Activated CD4-positive, alpha-beta T cell treated with anti-CD3 and anti-CD28 coated beads, Interleukin-2, amount 50 U/mL, for 24 hours (primary cell): Measurements from ENCODE around the gene SCLY.

Source experiments
- DNase-seq, 2 donors: peaks; one replicate each; pipeline ENCODE4 v3.0.0-alpha.2; 2020; ENCODE audit warnings: low read depth in 1 of 2, low spot score in 1 of 2

SCLY gene

DNA sequence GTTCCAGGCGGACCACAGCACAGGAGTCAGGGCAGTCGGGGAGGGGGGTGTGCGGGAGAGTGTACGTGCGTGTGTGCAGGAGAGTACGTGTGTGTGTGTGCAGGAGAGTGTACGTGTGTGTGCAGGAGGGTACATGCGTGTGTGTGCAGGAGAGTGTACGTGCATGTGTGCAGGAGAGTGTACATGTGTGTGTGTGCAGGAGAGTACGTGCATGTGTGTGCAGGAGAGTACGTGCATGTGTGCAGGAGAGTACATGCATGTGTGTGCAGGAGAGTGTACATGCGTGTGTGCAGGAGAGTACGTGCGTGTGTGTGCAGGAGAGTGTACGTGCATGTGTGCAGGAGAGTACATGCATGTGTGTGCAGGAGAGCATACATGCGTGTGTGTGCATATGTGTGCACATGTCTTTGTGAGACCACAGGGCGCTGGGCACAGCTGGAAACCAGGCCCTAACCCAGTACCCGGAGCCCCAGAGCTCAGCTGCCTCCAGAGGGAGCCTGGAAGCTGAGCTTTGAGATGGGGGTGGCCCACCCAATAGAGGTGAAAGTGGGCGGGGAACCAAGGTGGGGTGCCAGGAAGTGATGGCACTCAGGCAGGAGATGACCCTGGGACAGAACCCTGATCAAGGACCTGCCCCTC lies 63.8 kb downstream of the SCLY start:
- DNase-seq, result no peak

GRCh38 chr2:238125127-238125885 lies 64.5 kb downstream of the SCLY start:
- DNase-seq, result no peak

DNA sequence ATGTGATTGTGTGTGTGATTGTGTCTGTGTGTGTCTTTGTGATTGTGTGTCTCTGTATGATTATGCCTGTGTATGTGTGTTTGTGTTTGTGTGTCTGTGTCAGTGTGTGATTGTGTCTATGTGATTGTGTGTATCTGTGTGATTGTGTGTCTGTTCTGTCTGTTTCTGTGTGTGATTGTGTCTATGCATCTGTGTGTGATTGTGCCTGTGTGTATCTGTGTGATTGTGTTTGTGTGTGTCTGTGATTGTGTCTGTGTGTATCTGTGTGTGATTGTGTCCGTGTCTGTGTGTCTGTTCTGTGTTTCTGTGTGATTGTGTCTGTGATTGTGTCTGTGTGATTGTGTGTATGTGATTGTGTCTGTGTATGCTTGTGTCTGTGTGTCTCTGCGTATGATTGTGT lies 65.5 kb downstream of the SCLY start:
- no peak for DNase-seq

DNA sequence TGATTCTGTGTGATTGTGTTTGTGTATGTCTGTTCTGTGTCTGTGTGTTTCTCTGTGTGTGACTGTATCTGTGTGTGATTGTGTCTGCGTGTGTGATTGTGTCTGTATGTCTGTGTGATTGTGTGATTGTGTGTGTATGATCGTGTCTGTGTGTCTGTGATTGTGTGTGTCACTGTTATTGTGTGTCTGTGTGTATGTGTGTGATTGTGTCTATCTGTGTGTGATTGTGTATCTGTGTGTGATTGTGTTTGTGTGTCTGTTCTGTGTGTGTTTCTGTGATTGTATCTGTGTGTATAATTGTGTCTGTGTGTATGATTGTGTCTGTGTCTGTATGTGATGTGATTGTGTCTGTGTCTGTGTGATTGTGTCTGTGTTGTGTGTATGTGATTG lies 66.0 kb downstream of the SCLY start:
- no peak for DNase-seq

GRCh38 chr2:238127165-238128060 lies 66.6 kb downstream of the SCLY start:
- no peak for DNase-seq

GRCh38 chr2:238128061-238128440 lies 67.2 kb downstream of the SCLY start:
- no peak for DNase-seq

- no peak for DNase-seq
Observed at GRCh38 chr2:238128534-238129001, 67.8 kb downstream of the SCLY start.

- DNase-seq, result no peak
Observed at GRCh38 chr2:238129166-238130010, 68.6 kb downstream of the SCLY start.

DNA sequence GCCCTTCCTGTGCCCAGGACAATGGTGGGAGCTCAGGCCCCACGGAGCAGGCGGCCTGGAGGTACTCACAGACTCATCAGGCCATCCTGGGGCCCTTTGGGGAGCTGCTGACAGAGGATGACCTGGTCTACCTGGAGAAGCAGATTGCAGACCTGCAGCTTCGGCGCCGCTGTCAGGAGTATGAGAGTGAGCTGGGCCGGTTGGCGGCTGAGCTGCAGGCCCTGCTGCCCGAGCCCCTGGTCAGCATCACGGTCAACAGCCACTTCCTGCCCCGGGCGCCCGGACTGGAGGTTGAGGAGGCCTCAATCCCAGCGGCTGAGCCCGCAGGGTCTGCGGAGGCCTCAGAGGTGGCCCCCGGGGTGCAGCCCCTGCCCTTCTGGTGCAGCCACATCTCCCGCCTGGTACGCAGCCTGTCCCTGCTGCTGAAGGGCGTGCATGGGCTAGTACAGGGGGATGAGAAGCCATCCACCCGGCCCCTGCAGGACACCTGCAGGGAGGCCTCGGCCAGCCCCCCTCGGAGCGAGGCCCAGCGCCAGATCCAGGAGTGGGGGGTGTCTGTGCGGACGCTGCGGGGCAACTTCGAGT lies 69.4 kb downstream of the SCLY start:
- no peak for DNase-seq

GRCh38 chr2:238130696-238131628 lies 70.2 kb downstream of the SCLY start:
- DNase-seq, result no peak

DNA sequence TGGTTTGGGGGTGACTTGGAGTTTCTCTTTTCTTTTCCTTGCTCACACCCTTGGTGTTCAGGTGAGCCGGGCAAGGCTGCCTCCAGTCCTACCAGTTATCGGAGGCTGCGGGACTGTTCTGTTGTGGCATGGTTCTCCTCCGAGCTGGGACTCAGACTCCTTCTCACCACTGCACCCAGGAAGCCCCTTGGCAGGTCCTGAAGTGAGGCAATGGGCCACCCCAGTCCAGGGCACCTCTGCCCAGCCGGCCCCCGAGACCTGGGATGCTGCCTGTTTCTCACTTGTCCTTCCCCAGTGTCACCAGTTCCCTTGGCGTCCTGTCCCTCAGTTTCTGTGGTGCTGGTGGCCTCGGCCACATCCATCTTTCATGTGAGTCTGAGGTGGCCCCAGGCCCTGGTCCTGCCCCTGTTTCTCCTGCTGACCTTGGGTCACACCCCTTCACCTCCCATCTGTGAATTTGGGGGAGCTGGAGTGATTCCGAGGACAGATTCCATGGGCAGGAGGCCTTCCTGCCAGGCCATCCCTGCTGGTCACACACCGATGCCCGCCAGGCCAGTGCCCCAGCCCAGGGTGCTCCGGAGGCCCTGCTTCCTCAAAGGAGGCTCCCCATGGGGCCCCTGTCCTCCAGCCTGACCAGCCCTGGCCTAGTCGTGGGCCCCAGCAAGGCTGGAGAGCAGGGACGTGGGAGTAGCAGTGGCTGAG lies 71.1 kb downstream of the SCLY start:
- DNase-seq, result no peak

- no peak for DNase-seq
Observed at GRCh38 chr2:238132463-238133450, 72.0 kb downstream of the SCLY start.

GRCh38 chr2:238133499-238134392 lies 72.9 kb downstream of the SCLY start:
- no peak for DNase-seq

- no peak for DNase-seq
Observed at GRCh38 chr2:238134393-238134785, 73.6 kb downstream of the SCLY start.

- no peak for DNase-seq
Observed at GRCh38 chr2:238135601-238136150, 74.9 kb downstream of the SCLY start.

- DNase-seq, result no peak
Observed at GRCh38 chr2:238136820-238137537, 76.2 kb downstream of the SCLY start.
